ENCODE measurements around the gene XPO4. TPM values are rescaled to one million over a fixed set of nuclear protein-coding genes. Genes with fewer than 3 reads are reported as not detected.
"Not testable (repeated sequence)": the region's sequence is repeated elsewhere in the genome, so short reads cannot be mapped to it uniquely, and the experiment has no call there.

The XPO4 gene
- total RNA-seq, 3 donors from 2014 or later, result 17.1 to 24.6 (median 17.7) TPM

- TF ChIP-seq POLR2AphosphoS5 (IDR thresholded peaks at IDR 0.05) (no peak), CTCF (IDR thresholded peaks at IDR 0.05) (no peak), POLR2A (IDR thresholded peaks at IDR 0.05) (no peak)
- Histone ChIP-seq H3K4me3 (no peak overlapping the region), H3K4me1 (no peaks in the 10 kb centered on the region), H3K36me3 (no peaks in the 10 kb centered on the region), H3K27ac (no peak overlapping the region), H3K9me3 (no peaks in the 10 kb centered on the region), H3K27me3 (no peaks in the 10 kb centered on the region)
- DNase-seq (ENCODE audit: low spot score in 2 of 2), result no peak
- intact Hi-C loops (cut with DNase I; ENCODE audit: low total_unique reads), result no loop called here
Observed at GRCh38 chr13:20891034-20891433, 11.5 kb downstream of the XPO4 start.

- H3K27me3 ChIP-seq; intact Hi-C loops (cut with DNase I; ENCODE audit: low total_unique reads); DNase-seq (ENCODE audit: low spot score in 2 of 2); H3K27ac ChIP-seq; H3K4me3 ChIP-seq; H3K36me3 ChIP-seq; H3K9me3 ChIP-seq; H3K4me1 ChIP-seq: not testable (repeated sequence)
Observed at GRCh38 chr13:20890540-20890939, 12.0 kb downstream of the XPO4 start.

- no peak for DNase-seq (ENCODE audit: low spot score in 2 of 2)
- intact Hi-C loops (cut with DNase I; ENCODE audit: low total_unique reads), result no loop called here
- Histone ChIP-seq H3K27me3 (no peaks in the 10 kb centered on the region), H3K27ac (no peak overlapping the region), H3K4me3 (no peak overlapping the region), H3K9me3 (no peaks in the 10 kb centered on the region), H3K4me1 (no peaks in the 10 kb centered on the region), H3K36me3 (no peaks in the 10 kb centered on the region)
- TF ChIP-seq CTCF (IDR thresholded peaks at IDR 0.05) (no peak), POLR2A (IDR thresholded peaks at IDR 0.05) (no peak)
Observed at GRCh38 chr13:20882206-20882605, 20.3 kb downstream of the XPO4 start.

- Histone ChIP-seq H3K27ac (no peak overlapping the region), H3K27me3 (no peaks in the 10 kb centered on the region), H3K4me3 (no peak overlapping the region), H3K9me3 (no peaks in the 10 kb centered on the region), H3K4me1 (no peaks in the 10 kb centered on the region), H3K36me3 (no peaks in the 10 kb centered on the region)
- no peak for DNase-seq (ENCODE audit: low spot score in 2 of 2)
- TF ChIP-seq POLR2AphosphoS5 (IDR thresholded peaks at IDR 0.05) (no peak), POLR2A (IDR thresholded peaks at IDR 0.05) (no peak), CTCF (IDR thresholded peaks at IDR 0.05) (no peak)
- intact Hi-C loops (cut with DNase I; ENCODE audit: low total_unique reads), result no loop called here
Observed at GRCh38 chr13:20877902-20878301, 24.6 kb downstream of the XPO4 start.

GRCh38 chr13:20876802-20877201, 25.7 kb downstream of the XPO4 start:
- intact Hi-C loops (cut with DNase I; ENCODE audit: low total_unique reads); H3K4me3 ChIP-seq: not testable (repeated sequence)

GRCh38 chr13:20874439-20874838, 28.1 kb downstream of the XPO4 start:
- H3K36me3 ChIP-seq; H3K4me3 ChIP-seq; DNase-seq (ENCODE audit: low spot score in 2 of 2); H3K27ac ChIP-seq; H3K9me3 ChIP-seq; H3K27me3 ChIP-seq; H3K4me1 ChIP-seq; intact Hi-C loops (cut with DNase I; ENCODE audit: low total_unique reads): not testable (repeated sequence)

More at GRCh38 chr13:20876802-20877201, 25.7 kb downstream of the XPO4 start:
- not testable (repeated sequence) for H3K9me3 ChIP-seq; DNase-seq (ENCODE audit: low spot score in 2 of 2); H3K4me1 ChIP-seq; H3K27me3 ChIP-seq; H3K27ac ChIP-seq; H3K36me3 ChIP-seq

- intact Hi-C loops (cut with DNase I; ENCODE audit: low total_unique reads), result no loop called here
- no peaks in the 10 kb centered on the region for H3K36me3 ChIP-seq
- H3K27me3 ChIP-seq, result no peaks in the 10 kb centered on the region
- H3K4me1 ChIP-seq, result no peaks in the 10 kb centered on the region
- no peak overlapping the region for H3K27ac ChIP-seq
- no peak overlapping the region for H3K4me3 ChIP-seq
- DNase-seq (ENCODE audit: low spot score in 2 of 2), result no peak
- no peaks in the 10 kb centered on the region for H3K9me3 ChIP-seq
- TF ChIP-seq CTCF (IDR thresholded peaks at IDR 0.05) (no peak), POLR2A (IDR thresholded peaks at IDR 0.05) (no peak), POLR2AphosphoS5 (IDR thresholded peaks at IDR 0.05) (no peak)
Observed at GRCh38 chr13:20873348-20873747, 29.2 kb downstream of the XPO4 start.

All from breast epithelium (tissue), 4 donors.